MCF 10A (cell line): Measurements from ENCODE around the gene OR2T27. TPM values are rescaled to one million over a fixed set of nuclear protein-coding genes. Genes with fewer than 3 reads are reported as not detected.
A peak's percentile ranks its signal among the peaks of the same experiment; 100 is the strongest.
"Not testable (repeated sequence)": the region's sequence is repeated elsewhere in the genome, so short reads cannot be mapped to it uniquely, and the experiment has no call there.

Experiments used
- Bru-seq: library from RNA; stranded (reverse); fragments of 400-500 nt; gene quantifications from one replicate; lab custom pipeline; 2021; lab: Mats Ljungman, UMichigan
- BruChase-seq, 2 experiments: library from RNA; stranded (reverse); fragments of 400-500 nt; gene quantifications; one replicate each; lab custom pipeline; 2021; lab: Mats Ljungman, UMichigan
- BruUV-seq: library from RNA; stranded (reverse); fragments of 400-500 nt; replicated peaks from 2 replicates; lab custom pipeline; 2021; lab: Mats Ljungman, UMichigan
- CTCF ChIA-PET: fragments of 300-600 bp; sonication (Branson Sonifier 250); formaldehyde crosslinking; extraction: SDS; loops from one replicate; lab custom pipeline; 2021; ENCODE audit warnings: antibody characterized with exemption, inconsistent platforms; lab: Yijun Ruan, JAX
- POLR2A ChIA-PET: fragments of 300-600, 350-650 bp; sonication (Branson Sonifier 250); formaldehyde crosslinking; extraction: SDS; loops from one replicate; lab custom pipeline; 2020; ENCODE audit warnings: antibody characterized with exemption, inconsistent platforms; lab: Yijun Ruan, JAX
- DNase-seq: peaks from one replicate; pipeline ENCODE4 v3.0.0-alpha.2; 2018; ENCODE audit not compliant: unreplicated experiment
- H3K27ac Mint-ChIP-seq: one replicate; pipeline ENCODE4 v1.8.0; 2022; ENCODE audit warnings: mild to moderate bottlenecking, low read depth, mixed read lengths; ENCODE audit not compliant: unreplicated experiment
- H3K27me3 Mint-ChIP-seq: one replicate; pipeline ENCODE4 v1.8.0; 2022; ENCODE audit warnings: mixed read lengths; ENCODE audit not compliant: insufficient read depth, unreplicated experiment
- H3K36me3 Mint-ChIP-seq: one replicate; pipeline ENCODE4 v1.8.0; 2022; ENCODE audit warnings: mild to moderate bottlenecking, moderate library complexity, mixed read lengths; ENCODE audit not compliant: insufficient read depth, unreplicated experiment
- H3K4me1 Mint-ChIP-seq: one replicate; pipeline ENCODE4 v1.8.0; 2022; ENCODE audit warnings: mixed read lengths; ENCODE audit not compliant: insufficient read depth, unreplicated experiment
- H3K4me3 Mint-ChIP-seq: one replicate; pipeline ENCODE4 v1.8.0; 2022; ENCODE audit warnings: mild to moderate bottlenecking, moderate library complexity, mixed read lengths; ENCODE audit not compliant: unreplicated experiment
- H3K9me3 Mint-ChIP-seq: one replicate; pipeline ENCODE4 v1.8.0; 2022; ENCODE audit warnings: mixed read lengths; ENCODE audit not compliant: unreplicated experiment
- intact Hi-C: fragments of 100-400 bp; cut with micrococcal nuclease; formaldehyde crosslinking; loops from 2 replicates; pipeline ENCODE4 v1.14.1; 2022
- long read RNA-seq: library from polyadenylated mRNA; stranded (forward); transcript quantifications from one replicate; pipeline ENCODE4 v2.0.0, GENCODE V29; 2022
- total RNA-seq: library from RNA; stranded (reverse); gene quantifications from 2 replicates; pipeline ENCODE4 v1.2.3, GENCODE V29; 2022
- TF ChIP-seq, protein P1 (sequence below): fragments of 200-600 bp; IDR thresholded peaks from one replicate; pipeline ENCODE4 v1.8.0; 2022; ENCODE audit warnings: antibody characterized with exemption, mild to moderate bottlenecking; ENCODE audit not compliant: unreplicated experiment

Gene OR2T27, protein sequence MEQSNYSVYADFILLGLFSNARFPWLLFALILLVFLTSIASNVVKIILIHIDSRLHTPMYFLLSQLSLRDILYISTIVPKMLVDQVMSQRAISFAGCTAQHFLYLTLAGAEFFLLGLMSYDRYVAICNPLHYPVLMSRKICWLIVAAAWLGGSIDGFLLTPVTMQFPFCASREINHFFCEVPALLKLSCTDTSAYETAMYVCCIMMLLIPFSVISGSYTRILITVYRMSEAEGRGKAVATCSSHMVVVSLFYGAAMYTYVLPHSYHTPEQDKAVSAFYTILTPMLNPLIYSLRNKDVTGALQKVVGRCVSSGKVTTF
- total RNA-seq: not detected in 2 replicates
- Bru-seq, nascent RNA: not detected
- not detected for BruChase-seq, experiment 1, labeled RNA remaining after a 6-hour chase
- BruChase-seq, experiment 2, labeled RNA remaining after a 2-hour chase: not detected
- long read RNA-seq: 0 reads

DNA sequence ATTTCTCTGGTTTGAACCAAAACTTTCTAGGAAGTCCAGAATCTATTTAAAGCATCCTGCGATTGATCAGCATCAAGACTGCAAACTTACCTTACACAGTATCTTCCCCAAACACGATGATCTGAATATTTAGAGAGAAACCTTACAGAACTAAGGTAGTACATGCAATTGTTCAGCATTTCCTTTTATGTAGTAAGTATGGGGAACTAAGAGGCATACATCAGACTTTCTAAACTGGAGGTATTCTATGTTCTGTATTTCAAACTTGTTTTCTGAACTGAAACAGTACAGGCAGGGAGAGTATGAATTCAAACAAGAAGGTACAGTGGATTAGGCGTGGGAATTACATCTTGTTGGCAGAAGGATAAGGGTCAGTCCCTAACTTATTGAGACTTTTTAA is at the start of gene OR2T27:
TSS of gene OR2T27 (minus strand) at position 175 of the 400 bp plus-strand sequence. CDS start 4,644 bp downstream, outside the sequence.
- H3K27ac Mint-ChIP-seq, H3K36me3 Mint-ChIP-seq, BruUV-seq, CTCF ChIA-PET, H3K27me3 Mint-ChIP-seq, POLR2A ChIA-PET, H3K4me1 Mint-ChIP-seq, DNase-seq, H3K9me3 Mint-ChIP-seq, intact Hi-C loops, H3K4me3 Mint-ChIP-seq: not testable (repeated sequence)

- Mint-ChIP-seq H3K27me3 (no peaks in the 10 kb centered on the region), H3K4me3 (no peak overlapping the region), H3K4me1 (no peaks in the 10 kb centered on the region), H3K36me3 (no peaks in the 10 kb centered on the region), H3K27ac (no peak overlapping the region), H3K9me3 (no peaks in the 10 kb centered on the region)
- no peak for DNase-seq
- no TSS peak for BruUV-seq
- TF ChIP-seq, protein P1, sequence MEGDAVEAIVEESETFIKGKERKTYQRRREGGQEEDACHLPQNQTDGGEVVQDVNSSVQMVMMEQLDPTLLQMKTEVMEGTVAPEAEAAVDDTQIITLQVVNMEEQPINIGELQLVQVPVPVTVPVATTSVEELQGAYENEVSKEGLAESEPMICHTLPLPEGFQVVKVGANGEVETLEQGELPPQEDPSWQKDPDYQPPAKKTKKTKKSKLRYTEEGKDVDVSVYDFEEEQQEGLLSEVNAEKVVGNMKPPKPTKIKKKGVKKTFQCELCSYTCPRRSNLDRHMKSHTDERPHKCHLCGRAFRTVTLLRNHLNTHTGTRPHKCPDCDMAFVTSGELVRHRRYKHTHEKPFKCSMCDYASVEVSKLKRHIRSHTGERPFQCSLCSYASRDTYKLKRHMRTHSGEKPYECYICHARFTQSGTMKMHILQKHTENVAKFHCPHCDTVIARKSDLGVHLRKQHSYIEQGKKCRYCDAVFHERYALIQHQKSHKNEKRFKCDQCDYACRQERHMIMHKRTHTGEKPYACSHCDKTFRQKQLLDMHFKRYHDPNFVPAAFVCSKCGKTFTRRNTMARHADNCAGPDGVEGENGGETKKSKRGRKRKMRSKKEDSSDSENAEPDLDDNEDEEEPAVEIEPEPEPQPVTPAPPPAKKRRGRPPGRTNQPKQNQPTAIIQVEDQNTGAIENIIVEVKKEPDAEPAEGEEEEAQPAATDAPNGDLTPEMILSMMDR: no peak
- ChIA-PET POLR2A (interaction anchor here (0.6 to 1.9 kb wide), 6 partner anchors 95 to 313 kb away, joined by 3 to 9 read pairs (median 4); partner anchors contain the start of genes SH3BP5L and ZNF692), CTCF (interaction anchor here (0.6 to 10.1 kb wide), 23 partner anchors 9 to 1255 kb away, joined by 3 to 155 read pairs (median 5); partner anchors contain the start of genes PGBD2 and SH3BP5L)
- intact Hi-C loops: loop anchor here (1.0 kb wide), 1 partner anchor 82 kb away; no protein-coding TSS in a partner anchor
Measured at GRCh38 chr1:248704606-248705005, 49.3 kb upstream of the OR2T27 start.

- Mint-ChIP-seq H3K4me1 (no peaks in the 10 kb centered on the region), H3K4me3 (no peak overlapping the region), H3K9me3 (peaks cover 6% of the 10 kb centered on the region), H3K36me3 (no peaks in the 10 kb centered on the region), H3K27ac (no peak overlapping the region), H3K27me3 (no peaks in the 10 kb centered on the region)
- ChIA-PET CTCF (interaction anchor here (0.7 to 10.1 kb wide), 22 partner anchors 8 to 299 kb away, joined by 3 to 155 read pairs (median 4); partner anchors contain the start of genes PGBD2 and SH3BP5L), POLR2A (interaction anchor here (0.6 to 1.9 kb wide), 8 partner anchors 10 to 465 kb away, joined by 3 to 9 read pairs (median 4); partner anchors contain the start of genes SH3BP5L and ZNF692)
- no TSS peak for BruUV-seq
- TF ChIP-seq, protein P1: peak; percentile 32
- DNase-seq: no peak
- intact Hi-C loops: loop anchor here (1.0 kb wide), 2 partner anchors 81 to 104 kb away; no protein-coding TSS in a partner anchor
Measured at GRCh38 chr1:248703674-248704073, 48.3 kb upstream of the OR2T27 start.

DNA sequence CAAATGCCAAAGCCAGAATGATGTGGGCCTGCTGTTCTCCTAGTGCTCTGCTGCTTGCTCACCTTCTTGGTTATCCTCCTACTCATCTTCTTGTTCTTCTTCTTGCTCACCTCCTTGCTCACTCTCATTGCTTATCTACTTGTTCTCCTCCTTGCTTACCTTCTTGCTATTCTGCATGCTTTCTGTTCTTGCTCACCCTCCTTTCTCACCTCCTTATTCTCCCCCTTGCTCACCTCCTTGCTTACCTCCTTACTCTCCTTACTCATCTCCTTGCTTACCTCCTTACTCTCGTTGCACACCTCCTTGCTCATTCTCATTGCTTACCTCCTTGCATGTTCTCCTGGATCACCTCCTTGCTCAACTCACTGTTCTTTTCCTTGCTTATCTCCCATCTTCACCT is 47.4 kb upstream of the OR2T27 start, which contains the start of gene OR14I1:
TSS of gene OR14I1 (minus strand) at position 53 of the 400 bp plus-strand sequence.
- DNase-seq: no peak
- intact Hi-C loops: loop anchor here (1.0 kb wide), 1 partner anchor 105 kb away; no protein-coding TSS in a partner anchor
- no peaks in the 10 kb centered on the region for H3K4me1 Mint-ChIP-seq
- H3K9me3 Mint-ChIP-seq: peaks cover 6% of the 10 kb centered on the region
- TF ChIP-seq, protein P1: no peak
- no peak within 1 kb of the TSS for H3K4me3 Mint-ChIP-seq
- ChIA-PET CTCF (interaction anchor here (1.3 to 10.1 kb wide), 5 partner anchors 7 to 124 kb away, joined by 3 to 155 read pairs (median 23); partner anchors contain the start of gene SH3BP5L), POLR2A (no interaction called here)
- H3K36me3 Mint-ChIP-seq: no peaks in the 10 kb centered on the region
- no TSS peak for BruUV-seq
- no peaks in the 10 kb centered on the region for H3K27me3 Mint-ChIP-seq
- H3K27ac Mint-ChIP-seq: no peak within 1 kb of the TSS
